Astrocyte of the cerebellum (primary cell): ENCODE data around the gene CHCHD4.

Experiments
- DNase-seq: peaks from one replicate; pipeline ENCODE4 v3.0.0-alpha.2; 2011; ENCODE audit warnings: low read depth
- H3K4me3 ChIP-seq: 2 replicates; pipeline ENCODE4 v1.5.1; 2011; ENCODE audit warnings: mild to moderate bottlenecking, low read depth, low read length, moderate library complexity
- CTCF ChIP-seq: IDR thresholded peaks from 2 replicates; pipeline ENCODE4 v1.5.1; 2012; ENCODE audit warnings: low read length, low read depth, moderate library complexity, mild to moderate bottlenecking; ENCODE audit errors: missing control alignments
- in situ Hi-C: cut with HindIII; loops from 2 replicates; pipeline ENCODE4 v1.10.0; 2017; ENCODE audit warnings: low sequenced_read_pairs

The CHCHD4 gene

DNA sequence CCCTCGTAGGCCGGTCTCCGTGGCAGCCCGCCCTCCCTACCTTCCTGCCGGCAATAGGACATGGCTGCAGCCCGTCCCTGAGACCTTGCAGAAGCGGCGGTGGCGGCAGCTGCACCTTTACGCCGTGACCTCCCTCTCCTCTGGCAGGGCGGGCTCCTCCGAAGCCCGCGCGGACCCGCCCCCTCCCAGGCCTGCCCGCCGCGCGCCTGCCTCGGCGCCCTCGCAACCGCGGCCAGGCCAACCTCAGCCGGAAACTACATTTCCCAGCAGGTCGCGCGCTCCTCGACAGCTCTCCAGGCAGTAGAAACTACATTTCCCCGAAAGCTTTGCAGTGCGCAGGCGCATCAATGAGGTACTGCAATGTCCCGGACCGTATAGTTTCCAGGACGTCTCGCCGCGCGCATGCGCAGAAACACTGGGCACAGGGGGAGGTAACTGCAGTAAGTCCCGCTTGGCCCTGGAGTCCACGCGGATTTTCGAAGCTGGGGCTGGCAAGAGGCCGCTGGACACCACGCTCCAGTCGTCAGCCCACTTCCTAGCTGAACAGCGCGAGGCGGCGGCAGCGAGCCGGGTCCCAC, at the start of gene CHCHD4, which contains the start of gene TMEM43:
CHCHD4 (minus strand) TSS at position 256 of the 578 bp plus-strand sequence; CDS start at position 62, 194 bp downstream.
TMEM43 (plus strand) TSS at position 438 of the 578 bp plus-strand sequence. CDS start 142 bp downstream, outside the sequence.
- in situ Hi-C loops, result no loop called here

GRCh38 chr3:14172496-14172895, 47.8 kb upstream of the CHCHD4 start:
- no peak overlapping the region for H3K4me3 ChIP-seq
- no peak for DNase-seq
- TF ChIP-seq CTCF, result no peak
- in situ Hi-C loops, result no loop called here

More for the DNA sequence above, at the start of gene CHCHD4, which contains the start of gene TMEM43:
- peak; percentile 98 for DNase-seq
- no peak for TF ChIP-seq CTCF
- H3K4me3 ChIP-seq, result peak within 1 kb of the TSS; percentile 87

GRCh38 chr3:14170531-14171159, 46.0 kb upstream of the CHCHD4 start:
- H3K4me3 ChIP-seq, result no peak overlapping the region
- in situ Hi-C loops, result no loop called here
- no peak for TF ChIP-seq CTCF
- no peak for DNase-seq

- TF ChIP-seq CTCF, result no peak
- in situ Hi-C loops, result loop anchor here (5.0 kb wide), 1 partner anchor 42 kb away; no protein-coding TSS in a partner anchor
- no peak overlapping the region for H3K4me3 ChIP-seq
- DNase-seq, result no peak
Measured at GRCh38 chr3:14169871-14170270, 45.2 kb upstream of the CHCHD4 start.

DNA sequence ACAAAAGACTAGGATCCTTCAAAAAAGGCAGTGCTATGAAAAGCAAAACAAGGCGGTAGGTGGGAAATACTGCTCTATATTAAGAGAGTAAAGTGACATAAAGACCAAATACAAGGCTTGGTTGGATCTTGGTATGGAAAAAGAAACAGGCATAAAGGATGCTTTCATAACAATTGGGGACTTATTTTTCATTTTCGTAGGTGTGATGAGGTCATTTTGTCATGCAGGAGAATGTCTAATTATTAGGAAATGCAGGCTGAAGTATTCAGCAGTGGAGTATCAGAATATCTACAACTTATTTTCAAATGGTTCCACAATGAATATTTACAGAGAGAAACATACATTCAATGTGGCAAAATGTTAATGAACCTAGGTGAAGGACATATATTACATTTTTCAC, 44.8 kb upstream of the CHCHD4 start:
- in situ Hi-C loops, result loop anchor here (5.0 kb wide), 1 partner anchor 43 kb away; no protein-coding TSS in a partner anchor
- DNase-seq, result no peak
- no peak for TF ChIP-seq CTCF
- H3K4me3 ChIP-seq, result no peak overlapping the region

DNA sequence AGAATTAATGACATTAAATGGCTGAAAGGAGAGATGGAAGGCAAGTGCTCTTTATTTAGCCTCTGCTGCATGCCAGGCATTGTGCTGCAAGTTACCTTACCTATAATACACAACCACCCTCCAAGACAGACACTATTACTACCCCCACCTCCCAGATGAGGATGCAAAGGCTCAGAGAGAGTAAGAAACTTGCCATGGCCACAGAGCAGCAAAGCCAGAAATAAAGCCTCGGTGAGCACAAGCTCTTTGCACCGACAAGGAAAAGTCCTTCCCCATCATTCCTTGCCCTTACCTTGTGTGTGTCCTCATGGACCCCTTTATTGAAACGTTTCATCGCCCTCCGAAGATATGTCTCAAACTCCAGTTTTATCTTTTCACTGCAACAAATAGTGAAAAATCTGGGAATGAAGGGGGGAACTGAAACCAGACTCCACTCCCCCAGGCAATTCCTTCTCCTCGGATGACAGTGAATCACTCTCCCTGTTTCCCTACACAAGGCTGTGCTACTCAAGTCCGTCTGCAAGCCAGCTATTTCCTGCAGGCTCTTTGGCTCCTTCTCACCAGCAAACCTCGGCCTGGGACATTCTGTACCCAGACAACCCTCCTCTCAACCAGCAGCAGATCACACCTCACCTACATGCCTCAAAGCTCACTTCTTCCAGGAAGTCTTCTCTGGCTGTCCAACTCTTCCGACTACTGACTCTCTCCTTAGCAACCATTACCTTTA, 42.4 kb upstream of the CHCHD4 start:
- no peak for DNase-seq
- TF ChIP-seq CTCF, result no peak
- in situ Hi-C loops, result loop anchor here (5.0 kb wide), 1 partner anchor 45 kb away; no protein-coding TSS in a partner anchor
- no peak overlapping the region for H3K4me3 ChIP-seq
